Measurements from ENCODE around the gene PNMA8A.

The PNMA8A gene

GRCh38 chr19:46491975-46492682 lies 20.8 kb upstream of the PNMA8A start:
- DNase-seq = no peak

GRCh38 chr19:46490774-46491173 lies 19.4 kb upstream of the PNMA8A start:
- DNase-seq = no peak

DNA sequence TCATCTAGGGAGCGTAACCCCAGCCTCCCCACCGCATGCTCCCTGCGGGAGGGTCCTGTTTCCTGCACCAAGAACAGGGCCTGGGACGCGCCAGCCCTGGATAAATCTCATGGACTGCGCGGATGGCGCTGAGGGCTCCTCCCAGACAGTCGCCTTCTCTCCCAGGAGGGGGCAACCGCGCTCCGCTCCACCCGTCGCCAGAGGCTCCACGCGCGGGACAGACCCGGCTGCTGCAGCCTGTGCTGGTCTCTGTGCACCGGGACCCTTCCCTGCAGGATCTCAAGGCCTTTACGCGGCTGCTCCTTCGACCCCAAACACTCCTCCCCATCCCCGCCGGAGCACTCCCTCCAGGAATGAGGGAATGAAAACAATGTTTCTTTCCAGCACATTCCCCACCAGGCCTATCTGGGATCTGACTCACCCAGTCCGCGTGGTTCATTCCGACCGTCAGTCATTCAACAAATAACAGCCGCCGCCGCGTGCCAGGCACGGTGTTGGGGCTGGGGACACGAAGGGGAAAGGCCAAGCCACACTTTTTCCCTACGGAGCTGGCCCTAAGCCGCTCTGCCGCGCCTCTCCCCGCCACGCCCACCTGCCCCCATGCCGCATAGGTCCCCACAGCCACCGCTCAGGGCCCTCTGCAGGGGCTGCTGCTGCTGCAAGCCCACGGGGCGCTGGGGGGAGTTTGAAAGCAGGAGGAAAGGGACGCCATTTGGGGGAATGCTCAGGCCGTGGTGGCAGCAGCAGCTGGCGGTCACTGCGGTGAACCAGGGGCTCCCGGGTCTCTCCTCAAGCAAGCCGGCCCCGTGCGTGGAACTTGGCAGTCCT lies 18.3 kb upstream of the PNMA8A start:
- DNase-seq = no peak

- no peak for DNase-seq
Observed at GRCh38 chr19:46488551-46488950, 17.2 kb upstream of the PNMA8A start.

GRCh38 chr19:46487802-46488445 lies 16.6 kb upstream of the PNMA8A start:
- peak; percentile 65 for DNase-seq

GRCh38 chr19:46487178-46487801 lies 15.9 kb upstream of the PNMA8A start:
- DNase-seq = no peak

- DNase-seq = no peak
Observed at GRCh38 chr19:46486358-46486757, 15.0 kb upstream of the PNMA8A start.

- DNase-seq = no peak
Observed at GRCh38 chr19:46484656-46485055, 13.3 kb upstream of the PNMA8A start.

- DNase-seq = no peak
Observed at GRCh38 chr19:46482631-46483030, 11.3 kb upstream of the PNMA8A start.

DNA sequence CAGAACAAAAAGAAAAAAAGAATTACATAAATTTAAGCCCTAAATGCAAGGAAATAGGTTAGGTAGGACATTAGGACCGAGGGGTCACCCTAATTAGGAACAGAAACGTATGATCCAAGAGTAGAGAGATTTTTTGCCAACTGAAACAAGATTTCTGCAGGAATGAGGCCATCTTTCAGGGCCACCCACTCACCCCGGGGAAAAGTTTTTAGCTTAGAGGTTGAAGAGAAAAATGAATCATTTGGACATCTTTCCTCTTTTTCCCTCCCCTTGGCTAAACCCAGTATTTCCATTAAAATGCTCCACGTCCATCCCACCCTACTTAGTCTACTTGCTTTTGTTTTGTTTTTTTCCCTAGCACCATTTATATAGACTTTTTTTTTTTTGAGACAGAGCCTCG lies 10.6 kb upstream of the PNMA8A start:
- no peak for DNase-seq

- DNase-seq = no peak
Observed at GRCh38 chr19:46481223-46481848, 10.0 kb upstream of the PNMA8A start.

DNA sequence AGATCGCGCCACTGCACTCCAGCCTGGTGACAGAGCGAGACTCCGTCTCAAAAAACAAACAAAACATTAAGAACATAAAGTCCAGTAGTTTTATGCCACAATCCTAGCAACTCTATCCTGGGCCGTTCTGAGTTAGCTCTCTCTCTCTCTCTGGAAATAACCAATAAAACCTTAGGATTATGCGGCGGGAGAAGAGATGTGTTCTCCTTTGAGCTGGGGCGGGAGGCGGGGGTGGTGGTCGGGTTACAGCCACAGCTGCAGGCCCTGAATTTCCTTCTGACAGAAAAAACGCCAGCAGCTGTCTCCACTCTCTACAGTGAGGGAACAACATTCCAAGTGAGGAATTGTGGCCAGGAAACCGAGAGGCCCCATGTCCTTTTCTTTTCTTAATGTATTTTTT lies 9.1 kb upstream of the PNMA8A start:
- no peak for DNase-seq

GRCh38 chr19:46478356-46478986 lies 7.1 kb upstream of the PNMA8A start:
- no peak for DNase-seq

- DNase-seq = no peak
Observed at GRCh38 chr19:46475986-46476385, 4.6 kb upstream of the PNMA8A start.

DNA sequence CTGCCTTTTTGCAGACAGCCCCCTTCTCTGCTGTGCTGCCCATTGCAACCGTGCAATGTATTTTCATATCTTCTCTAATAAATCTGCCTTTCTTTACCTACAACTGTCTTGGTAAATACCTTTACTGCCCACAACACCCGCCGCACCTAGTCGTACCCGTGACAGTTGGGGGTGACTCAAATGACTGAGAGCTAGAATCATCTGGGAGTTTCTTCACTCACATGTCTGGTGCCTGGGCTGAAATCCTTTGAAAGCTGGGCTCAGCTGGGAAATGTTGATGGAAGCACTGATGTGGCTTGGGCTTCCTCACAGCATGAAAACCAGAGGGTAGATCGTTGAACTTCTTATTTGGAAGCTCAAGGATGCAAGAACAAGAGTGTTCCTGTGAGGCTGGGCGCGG lies 2.8 kb upstream of the PNMA8A start:
- no peak for DNase-seq

DNA sequence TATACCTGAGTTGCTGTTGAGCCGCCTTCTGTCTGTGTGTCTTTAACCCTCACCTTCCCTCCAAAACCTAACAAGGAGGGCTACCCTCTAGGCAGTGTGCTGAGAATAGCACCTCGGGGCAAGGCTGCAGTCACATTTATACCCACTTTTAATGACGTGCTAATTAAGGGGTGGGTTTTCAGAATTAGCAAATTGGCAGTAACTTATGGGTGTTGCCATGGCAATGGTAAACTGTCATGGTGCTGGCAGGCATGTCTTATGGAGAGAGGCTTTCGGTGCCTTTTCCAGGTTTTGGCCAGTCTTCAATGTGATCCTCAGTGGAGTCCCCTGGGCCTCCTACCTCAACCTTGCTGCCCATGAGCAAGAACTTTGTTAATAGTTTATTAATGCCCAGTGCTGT lies 1.2 kb upstream of the PNMA8A start:
- no peak for DNase-seq

DNA sequence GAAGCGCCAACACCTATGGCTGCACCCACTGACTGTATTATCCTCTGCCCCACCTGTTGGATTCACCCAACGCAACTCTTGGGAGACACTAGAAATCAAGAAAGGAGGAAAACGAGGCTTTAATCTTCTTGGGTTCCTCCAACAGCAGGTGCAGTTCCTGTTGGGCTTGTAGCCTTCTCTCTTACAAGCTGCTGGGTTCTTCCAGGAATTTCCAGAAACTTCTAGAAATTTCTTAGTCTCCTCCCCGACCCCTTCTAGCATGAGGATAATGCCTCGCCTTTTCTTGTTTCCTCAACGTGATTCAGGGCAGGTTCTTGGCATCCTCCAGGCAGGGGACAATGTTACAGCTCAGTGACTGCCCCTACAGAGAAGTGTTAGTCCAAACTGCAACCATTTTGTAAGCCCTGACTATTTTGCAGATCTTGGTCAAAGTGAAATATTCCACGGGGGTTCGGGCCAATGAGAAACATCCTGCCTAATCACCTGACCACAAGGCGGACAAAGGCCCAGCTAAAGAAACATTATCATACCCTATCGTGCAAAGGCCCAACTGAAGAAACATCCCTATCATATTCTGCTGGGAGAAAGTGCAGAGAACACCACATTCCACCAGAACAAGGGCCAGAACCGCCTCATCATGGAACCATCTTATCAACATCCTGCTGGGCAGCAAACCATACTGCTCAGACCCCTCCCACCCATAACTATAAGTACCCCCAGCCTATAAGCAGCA lies 614 bp upstream of the PNMA8A start:
- no peak for DNase-seq

DNA sequence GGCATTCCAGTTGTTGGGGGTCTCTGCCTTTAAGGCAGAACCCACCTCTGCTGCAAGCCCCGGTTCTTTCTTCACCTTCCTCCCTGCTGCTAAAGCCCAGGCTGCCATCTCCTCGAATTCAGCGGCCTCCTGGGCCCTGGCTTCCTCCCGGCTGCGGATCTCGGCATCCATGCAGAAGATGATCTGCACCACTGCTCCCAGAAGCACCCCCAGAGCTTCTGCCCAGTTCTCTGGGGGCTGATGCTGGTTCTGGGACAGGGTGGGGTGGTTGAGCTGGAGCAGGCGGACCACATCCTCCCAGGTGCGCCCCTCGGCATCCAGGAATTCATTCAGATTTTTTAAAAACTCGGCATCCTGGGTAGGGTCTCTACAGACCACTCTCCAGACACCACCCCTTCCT lies 987 bp downstream of the PNMA8A start:
- DNase-seq = no peak

DNA sequence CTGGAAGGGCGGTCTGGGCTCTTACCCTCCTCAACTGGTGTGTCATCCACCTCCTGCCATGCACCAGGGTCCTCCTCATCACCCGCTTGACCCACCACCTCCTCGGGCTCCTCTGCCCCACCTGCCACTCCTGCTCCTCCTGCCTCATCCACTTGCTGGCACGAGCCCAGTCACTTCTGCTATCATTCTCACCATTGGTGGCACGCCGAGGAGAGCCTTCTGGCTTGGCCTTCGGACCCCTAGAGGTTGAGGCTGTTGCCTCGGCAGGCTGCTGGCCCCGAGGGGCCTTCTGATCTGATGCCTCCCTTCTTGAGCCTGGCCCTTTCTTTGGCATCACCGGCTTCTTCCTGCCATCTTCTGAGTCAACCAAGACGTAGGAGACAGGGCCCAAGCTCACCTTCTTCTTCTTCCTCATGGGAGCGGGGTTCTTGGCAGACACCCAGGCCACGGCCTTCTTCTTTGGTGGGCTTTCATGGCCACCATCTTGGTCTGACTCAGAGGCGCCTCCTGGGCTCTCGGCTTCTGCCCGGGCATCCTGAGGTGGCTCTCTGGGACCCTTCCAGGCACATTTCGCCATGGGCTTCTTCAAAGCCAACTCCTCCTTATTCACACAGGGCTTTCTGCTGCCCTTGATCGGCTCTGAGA lies 1.7 kb downstream of the PNMA8A start:
- DNase-seq = no peak

GRCh38 chr19:46466536-46467196 lies 4.7 kb downstream of the PNMA8A start:
- no peak for DNase-seq

DNA sequence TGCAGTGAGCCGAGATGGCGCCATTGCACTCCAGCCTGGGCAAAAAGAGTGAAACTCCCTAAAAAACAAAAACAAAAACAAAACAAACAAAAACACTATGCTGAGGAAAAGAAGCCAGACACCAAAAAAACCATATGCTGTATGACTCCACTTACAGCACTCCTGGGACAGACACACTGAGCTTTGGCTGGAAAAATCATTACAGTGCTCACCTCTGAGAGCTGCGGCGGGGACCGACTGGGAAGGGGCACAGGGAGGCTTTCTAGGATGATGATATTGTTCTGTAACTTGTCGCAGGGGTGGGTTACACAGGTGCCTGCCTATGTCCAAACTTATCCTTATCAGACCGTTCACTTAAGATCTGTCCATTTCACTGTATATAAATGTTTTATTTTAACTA lies 7.8 kb downstream of the PNMA8A start:
- no peak for DNase-seq
